ENCODE measurements around the gene UBN1.
"Not testable (repeated sequence)": the region's sequence is repeated elsewhere in the genome, so short reads cannot be mapped to it uniquely, and the experiment has no call there.

The UBN1 gene

GRCh38 chr16:4909825-4910224 lies 62.5 kb downstream of the UBN1 start:
- no peak for DNase-seq

- no peak for DNase-seq
These were observed 63.5 kb downstream of the UBN1 start for GRCh38 chr16:4910828-4911227.

GRCh38 chr16:4911970-4912386 lies 64.7 kb downstream of the UBN1 start:
- no peak for DNase-seq

- DNase-seq = no peak
These were observed 66.0 kb downstream of the UBN1 start for GRCh38 chr16:4913130-4913773.

- DNase-seq = no peak
These were observed 66.7 kb downstream of the UBN1 start for GRCh38 chr16:4913774-4914525.

GRCh38 chr16:4914528-4915225 lies 67.4 kb downstream of the UBN1 start:
- DNase-seq = no peak

GRCh38 chr16:4915226-4915761 lies 68.0 kb downstream of the UBN1 start:
- DNase-seq = no peak

GRCh38 chr16:4917117-4917516 lies 69.8 kb downstream of the UBN1 start:
- no peak for DNase-seq

GRCh38 chr16:4918781-4919251 lies 71.5 kb downstream of the UBN1 start:
- DNase-seq = no peak

- no peak for DNase-seq
These were observed 73.5 kb downstream of the UBN1 start for GRCh38 chr16:4920826-4921225.

- DNase-seq = no peak
These were observed 75.6 kb downstream of the UBN1 start for GRCh38 chr16:4922721-4923342.

GRCh38 chr16:4923853-4924252 lies 76.6 kb downstream of the UBN1 start:
- no peak for DNase-seq

- DNase-seq = no peak
These were observed 77.5 kb downstream of the UBN1 start for GRCh38 chr16:4924593-4925292.

- no peak for DNase-seq
These were observed 78.0 kb downstream of the UBN1 start for GRCh38 chr16:4925293-4925607.

- DNase-seq = no peak
These were observed 78.5 kb downstream of the UBN1 start for GRCh38 chr16:4925791-4926190.

GRCh38 chr16:4926928-4927327 lies 79.6 kb downstream of the UBN1 start:
- DNase-seq = no peak

GRCh38 chr16:4927661-4928060 lies 80.4 kb downstream of the UBN1 start:
- DNase-seq = no peak

- no peak for DNase-seq
These were observed 80.9 kb downstream of the UBN1 start for GRCh38 chr16:4928227-4928626.

- DNase-seq = not testable (repeated sequence)
These were observed 82.3 kb downstream of the UBN1 start for GRCh38 chr16:4929619-4930018.

- DNase-seq = no peak
These were observed 84.1 kb downstream of the UBN1 start for GRCh38 chr16:4931381-4931780.

All from NCI-H748 treated with DMSO at 0.1 percent for 48 hours (cell line).